Pancreas (tissue), 10 donors: Measurements from ENCODE around the gene NHSL1. TPM values are rescaled to one million over a fixed set of nuclear protein-coding genes. Genes with fewer than 3 reads are reported as not detected.

ENCODE experiments used
- ATAC-seq, 4 donors: fragments of 200-7000 bp; cut with Tn5 transposase; one replicate each; pipeline versions ENCODE4 v1.8.0 to v1.9.1; 2020; ENCODE audit warnings: mild to moderate bottlenecking in 4 of 4, moderate library complexity in 4 of 4
- DNase-seq, 6 donors: peaks; one replicate each; pipeline ENCODE4 v3.0.0-alpha.2; 2020
- FAIRE-seq: peaks from 2 replicates; lab custom pipeline; 2012; peaks lifted over from hg19 to GRCh38; lab: Jason Lieb, UNC
- H3K27ac ChIP-seq, 4 donors: fragments of 200-600 bp; sonication (generic); 1 replicate in 3 of 4; 2 replicates in 1 of 4; pipeline versions ENCODE4 v1.5.0 to v1.8.0; 2020
- H3K27me3 ChIP-seq, 4 donors: fragments of 200-600 bp; one replicate each; pipeline ENCODE4 v1.8.0; 2021
- H3K36me3 ChIP-seq, 3 donors: fragments of 200-600 bp; sonication (generic) in 1 of 3; one replicate each; pipeline versions ENCODE4 v1.5.0 to v1.8.0; 2020 to 2021
- H3K4me1 ChIP-seq, 3 donors: fragments of 200-600 bp; one replicate each; pipeline ENCODE4 v1.8.0; 2021
- H3K4me3 ChIP-seq, 4 donors: fragments of 200-600 bp; sonication (generic) in 2 of 4; one replicate each; pipeline versions ENCODE4 v1.5.0 to v1.8.0; 2020 to 2021
- H3K9me3 ChIP-seq, 4 donors: fragments of 200-600 bp; one replicate each; pipeline ENCODE4 v1.8.0; 2021
- WGBS, 2 donors: extraction: QIAGEN DNeasy Blood & Tissue Kit; methylation state at CpG; one replicate each; pipeline ENCODE4 v1.1.7; 2013; 5-methylcytosine and 5-hydroxymethylcytosine counted together
- intact Hi-C, 3 donors: fragments of 100-400 bp; cut with DNase I; formaldehyde crosslinking; loops; one replicate each; pipeline versions ENCODE4 v1.11.1 to v1.14.2; 2022
- polyA plus RNA-seq, 2 donors: library from polyadenylated mRNA; stranded (reverse); fragments of 200-250 nt; gene quantifications; one replicate each; pipeline ENCODE4 v1.2.3, GENCODE V29; 2013
- total RNA-seq, 6 donors: library from RNA; stranded (reverse); fragmentation: NEBNext Ultra II Directional in 4 of 6; extraction: Animal tissue kit (Norgen Biotek cat#: 25700) in 4 of 6; gene quantifications; one replicate each; pipeline versions ENCODE4 v1.2.1 to v1.2.4, GENCODE V29; 2021 to 2023
- TF ChIP-seq, protein P1 (sequence below), 4 donors: fragments of 200-600 bp; sonication (generic) in 3 of 4; IDR thresholded peaks; one replicate each; pipeline versions ENCODE4 v1.5.0 to v1.8.0; 2021; ENCODE audit warnings: antibody characterized with exemption in 4 of 4
- donor health status: healthy with polysubstance abuse.
- donor health status: DM: no; HTN: no; CAD: no; lungs with moderate emphysema.
- donor health status: DM: no; HTN: no; CAD: no.
- donor health status: control.
- donor health status: control.
- donor health status: Bipolar disorder and iron deficiency.
- donor health status: DM: yes; HTN: yes; CAD: no.
- donor health status: DM: no; HTN: no; CAD: no.
- donor health status: DM: no; HTN: no; CAD: no.
- donor health status: DM: yes; HTN: yes; CAD: no.

NHSL1 gene
- total and polyA plus RNA-seq, 8 donors: 3.5 to 16.3 (median 8.9) TPM

DNA sequence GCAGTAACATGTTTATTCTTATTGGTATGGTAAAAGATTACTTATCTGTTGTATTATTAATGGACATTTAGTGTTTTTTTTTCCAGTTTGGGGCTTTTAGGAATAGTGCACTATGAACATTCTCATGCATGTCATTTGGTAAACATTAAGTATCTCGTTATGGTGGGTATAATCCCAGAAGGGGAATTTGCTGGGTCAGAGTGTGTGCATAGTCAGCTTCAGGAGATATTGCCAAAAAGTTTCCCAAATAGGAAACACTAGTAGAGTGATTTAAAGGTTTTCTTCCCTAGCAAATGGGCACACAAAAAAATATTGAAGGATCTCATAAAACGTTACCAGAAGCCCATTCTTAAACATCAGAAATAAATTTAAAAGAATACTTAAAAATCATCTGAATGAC is 25.2 kb upstream of the NHSL1 start:
- Histone ChIP-seq H3K4me1 (peaks cover 0 to 12% (median 5%) of the 10 kb centered on the region in 3 donors), H3K36me3 (no peaks in the 10 kb centered on the region), H3K27ac (no peak overlapping the region), H3K9me3 (no peaks in the 10 kb centered on the region), H3K27me3 (no peaks in the 10 kb centered on the region), H3K4me3 (no peak overlapping the region)
- TF ChIP-seq, protein P1, sequence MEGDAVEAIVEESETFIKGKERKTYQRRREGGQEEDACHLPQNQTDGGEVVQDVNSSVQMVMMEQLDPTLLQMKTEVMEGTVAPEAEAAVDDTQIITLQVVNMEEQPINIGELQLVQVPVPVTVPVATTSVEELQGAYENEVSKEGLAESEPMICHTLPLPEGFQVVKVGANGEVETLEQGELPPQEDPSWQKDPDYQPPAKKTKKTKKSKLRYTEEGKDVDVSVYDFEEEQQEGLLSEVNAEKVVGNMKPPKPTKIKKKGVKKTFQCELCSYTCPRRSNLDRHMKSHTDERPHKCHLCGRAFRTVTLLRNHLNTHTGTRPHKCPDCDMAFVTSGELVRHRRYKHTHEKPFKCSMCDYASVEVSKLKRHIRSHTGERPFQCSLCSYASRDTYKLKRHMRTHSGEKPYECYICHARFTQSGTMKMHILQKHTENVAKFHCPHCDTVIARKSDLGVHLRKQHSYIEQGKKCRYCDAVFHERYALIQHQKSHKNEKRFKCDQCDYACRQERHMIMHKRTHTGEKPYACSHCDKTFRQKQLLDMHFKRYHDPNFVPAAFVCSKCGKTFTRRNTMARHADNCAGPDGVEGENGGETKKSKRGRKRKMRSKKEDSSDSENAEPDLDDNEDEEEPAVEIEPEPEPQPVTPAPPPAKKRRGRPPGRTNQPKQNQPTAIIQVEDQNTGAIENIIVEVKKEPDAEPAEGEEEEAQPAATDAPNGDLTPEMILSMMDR (IDR thresholded peaks at IDR 0.05): no peak
- ATAC-seq (no peak), DNase-seq (no peak), FAIRE-seq (no peak)
- 45 to 48% methylated on average over 2 of the region's 2 CpGs for WGBS, 2 donors
- intact Hi-C loops: no loop called here

DNA sequence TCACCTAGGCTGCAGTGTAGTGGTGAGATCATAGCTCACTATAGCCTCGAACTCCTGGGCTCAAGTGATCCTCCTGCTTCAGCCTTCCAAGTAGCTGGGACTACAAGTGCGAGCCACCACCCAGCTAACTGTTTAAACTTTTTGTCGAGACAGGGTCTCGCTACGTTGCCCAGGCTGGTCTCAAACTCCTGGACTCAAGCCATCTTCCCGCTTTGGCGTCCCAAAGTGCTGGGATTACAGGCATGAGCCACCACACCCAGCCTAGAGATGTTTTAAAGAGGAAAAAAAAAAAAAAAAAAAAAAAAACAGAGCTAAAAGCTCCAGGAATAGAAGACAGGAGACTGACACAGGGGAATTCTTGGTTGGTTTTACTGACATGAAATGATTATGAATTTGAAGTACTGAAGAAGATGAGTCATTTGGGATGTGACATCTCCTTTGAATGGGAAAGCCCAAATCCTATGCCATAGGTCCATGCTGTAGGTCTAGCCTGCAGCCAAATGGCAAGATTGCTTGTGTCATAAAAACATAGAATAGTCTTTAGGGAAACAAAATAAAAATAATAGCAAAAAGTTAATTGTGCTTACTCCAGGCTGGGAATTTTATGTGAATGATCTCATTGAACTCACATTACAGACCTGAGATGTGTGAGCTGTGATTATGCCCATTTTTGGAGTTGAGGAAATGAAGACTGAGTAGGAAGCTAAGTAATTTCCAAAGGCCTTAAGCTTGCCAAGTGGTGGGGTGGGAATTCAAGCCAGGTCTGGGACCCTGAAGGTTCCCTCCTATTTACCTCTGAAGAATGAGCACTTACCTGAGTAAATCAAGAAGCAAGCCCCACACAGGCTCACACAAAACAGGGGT is 24.3 kb upstream of the NHSL1 start:
- DNase-seq (no peak), FAIRE-seq (no peak), ATAC-seq (no peak)
- H3K9me3 ChIP-seq: no peaks in the 10 kb centered on the region
- H3K36me3 ChIP-seq: no peaks in the 10 kb centered on the region
- peaks cover 0 to 12% (median 5%) of the 10 kb centered on the region in 3 donors for H3K4me1 ChIP-seq
- H3K4me3 ChIP-seq: no peak overlapping the region
- TF ChIP-seq, protein P1 (IDR thresholded peaks at IDR 0.05): no peak
- 86 to 94% methylated on average over 7 of the region's 7 CpGs for WGBS, 2 donors
- intact Hi-C loops: no loop called here
- no peaks in the 10 kb centered on the region for H3K27me3 ChIP-seq
- no peak overlapping the region for H3K27ac ChIP-seq

DNA sequence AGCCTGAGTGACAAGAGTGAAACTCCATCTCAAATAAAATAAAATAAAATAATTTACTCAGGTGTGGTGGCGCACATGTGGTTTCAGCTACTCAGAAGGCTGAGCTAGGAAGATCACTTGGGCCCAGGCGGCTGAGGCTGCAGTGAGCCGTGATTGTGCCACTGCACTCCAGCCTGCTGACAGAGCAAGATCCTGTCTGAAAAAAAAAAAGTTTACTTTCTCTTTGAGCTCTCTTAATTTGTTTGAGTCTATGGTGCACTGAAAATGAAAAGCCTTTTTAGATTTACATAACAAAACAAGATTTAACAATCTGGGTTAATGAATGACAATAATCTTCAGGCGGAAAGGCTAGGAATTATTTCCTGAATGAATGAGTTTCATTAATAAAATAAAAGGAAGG is 23.3 kb upstream of the NHSL1 start:
- DNase-seq (no peak), FAIRE-seq (no peak), ATAC-seq (peak in 1 of 4 donors; percentile 43)
- Histone ChIP-seq H3K9me3 (no peaks in the 10 kb centered on the region), H3K36me3 (no peaks in the 10 kb centered on the region), H3K4me3 (no peak overlapping the region), H3K4me1 (peaks cover 0 to 9% (median 5%) of the 10 kb centered on the region in 3 donors), H3K27me3 (no peaks in the 10 kb centered on the region), H3K27ac (no peak overlapping the region)
- intact Hi-C loops: no loop called here
- TF ChIP-seq, protein P1 (IDR thresholded peaks at IDR 0.05): no peak
- WGBS, 2 donors: 80 to 86% methylated on average over 4 of the region's 4 CpGs

DNA sequence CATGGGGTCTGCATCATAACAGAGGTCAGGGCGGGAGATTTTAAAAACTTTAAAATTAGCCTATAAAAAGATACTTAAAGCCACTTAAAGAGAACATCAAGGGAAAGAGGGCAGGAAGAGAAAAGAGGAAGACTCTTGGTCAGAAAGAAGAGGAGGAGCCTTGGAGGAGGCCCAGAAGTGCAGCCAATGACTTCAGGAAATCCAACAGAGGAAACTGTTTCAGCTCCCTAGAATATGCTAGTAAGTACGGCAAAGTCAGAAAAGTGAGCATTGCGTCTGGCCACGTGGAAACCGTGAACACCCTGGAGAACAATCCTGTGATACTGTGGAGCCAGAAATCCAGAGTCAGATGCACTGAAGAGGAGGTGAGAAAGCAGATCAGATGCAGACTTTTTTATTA is 22.5 kb upstream of the NHSL1 start:
- Histone ChIP-seq H3K27me3 (no peaks in the 10 kb centered on the region), H3K4me1 (peaks cover 0 to 3% (median under 1%) of the 10 kb centered on the region in 3 donors), H3K27ac (no peak overlapping the region), H3K9me3 (no peaks in the 10 kb centered on the region), H3K4me3 (no peak overlapping the region), H3K36me3 (no peaks in the 10 kb centered on the region)
- TF ChIP-seq, protein P1 (IDR thresholded peaks at IDR 0.05): no peak
- intact Hi-C loops: no loop called here
- DNase-seq (no peak), FAIRE-seq (no peak), ATAC-seq (peak in 2 of 4 donors; percentile 26 to 49)
- WGBS, 2 donors: 81 to 97% methylated on average over 5 of the region's 5 CpGs

DNA sequence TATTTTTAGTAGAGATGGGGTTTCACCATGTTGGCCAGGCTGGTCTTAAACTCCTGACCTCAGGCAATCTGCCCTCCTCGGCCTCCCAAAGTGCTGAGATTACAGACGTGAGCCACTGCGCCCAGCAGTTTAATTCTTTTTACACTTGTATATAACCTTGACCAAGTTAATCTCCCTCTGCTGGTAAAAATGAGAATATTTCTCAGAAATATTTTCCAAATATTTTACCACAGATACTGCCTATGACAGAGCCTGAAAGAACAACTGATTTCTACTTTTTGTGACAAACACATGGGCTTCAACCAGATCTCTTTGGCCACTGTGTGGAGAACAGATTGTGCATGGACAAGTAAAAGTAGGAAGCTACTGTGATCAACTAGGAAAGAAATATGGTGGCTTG is 21.2 kb upstream of the NHSL1 start:
- FAIRE-seq (no peak), DNase-seq (no peak), ATAC-seq (peak; percentile 31 to 67 (median 60))
- H3K27me3 ChIP-seq: no peaks in the 10 kb centered on the region
- no peak overlapping the region for H3K4me3 ChIP-seq
- no peaks in the 10 kb centered on the region for H3K36me3 ChIP-seq
- no peak overlapping the region for H3K27ac ChIP-seq
- TF ChIP-seq, protein P1 (IDR thresholded peaks at IDR 0.05): peak in 3 of 4 donors; percentile 15 to 31 (median 30)
- intact Hi-C loops: no loop called here
- no peaks in the 10 kb centered on the region for H3K9me3 ChIP-seq
- WGBS, 2 donors: 18 to 22% methylated on average over 3 of the region's 3 CpGs
- no peaks in the 10 kb centered on the region for H3K4me1 ChIP-seq
